PC-3 (cell line): ENCODE data around the gene UBE3D. TPM values are rescaled to one million over a fixed set of nuclear protein-coding genes. Genes with fewer than 3 reads are reported as not detected.

Experiments
- ATAC-seq: fragments of 200-7000 bp; cut with Tn5 transposase; 2 replicates; pipeline ENCODE4 v1.9.1; 2020; ENCODE audit warnings: mild to moderate bottlenecking, moderate library complexity
- BruUV-seq: library from RNA; stranded (reverse); fragments of 400-500 nt; replicated peaks from 2 replicates; lab custom pipeline; 2021; lab: Mats Ljungman, UMichigan
- CTCF ChIA-PET: fragments of 300-600 bp; sonication (Branson Sonifier 250); formaldehyde crosslinking; loops from one replicate; lab custom pipeline; 2022; ENCODE audit warnings: antibody characterized with exemption; lab: Charles Lee
- POLR2A ChIA-PET: fragments of 300-600 bp; sonication (Branson Sonifier 250); formaldehyde crosslinking; loops from one replicate; lab custom pipeline; 2022; ENCODE audit warnings: antibody characterized with exemption; ENCODE audit not compliant: unreplicated experiment; lab: Charles Lee
- DNase-seq: peaks from one replicate; pipeline ENCODE4 v3.0.0-alpha.2; 2015
- H2AFZ ChIP-seq: fragments of 300-600 bp; sonication (generic); 2 replicates; pipeline ENCODE4 v1.6.0; 2016; ENCODE audit warnings: antibody characterized with exemption, low read length
- H3F3A ChIP-seq: fragments of 300-600 bp; sonication (generic); one replicate; pipeline ENCODE4 v1.6.0; 2017; ENCODE audit warnings: antibody characterized with exemption, low read length, control low read depth, mild to moderate bottlenecking; ENCODE audit not compliant: unreplicated experiment
- H3K27ac ChIP-seq: fragments of 300-600 bp; sonication (generic); 2 replicates; pipeline ENCODE4 v1.5.1; 2016; ENCODE audit warnings: mild to moderate bottlenecking, low read length
- H3K27me3 ChIP-seq: fragments of 300-600 bp; sonication (generic); 2 replicates; pipeline ENCODE4 v1.6.1; 2016; ENCODE audit warnings: low read length, mixed read lengths
- H3K36me3 ChIP-seq: fragments of 300-600 bp; sonication (generic); 2 replicates; pipeline ENCODE4 v1.6.1; 2016; ENCODE audit warnings: low read depth, mixed run types, low read length, mixed read lengths
- H3K4me1 ChIP-seq: fragments of 300-600 bp; sonication (generic); 2 replicates; pipeline ENCODE4 v1.5.1; 2016; ENCODE audit warnings: low read length; ENCODE audit not compliant: insufficient read depth
- H3K4me2 ChIP-seq: fragments of 300-600 bp; sonication (generic); 2 replicates; pipeline ENCODE4 v1.6.0; 2016; ENCODE audit warnings: low read length
- H3K4me3 ChIP-seq: fragments of 300-600 bp; sonication (generic); 2 replicates; pipeline ENCODE4 v1.5.1; 2016; ENCODE audit warnings: mild to moderate bottlenecking, low read length, mixed read lengths
- H3K79me2 ChIP-seq: fragments of 300-600 bp; sonication (generic); 2 replicates; pipeline ENCODE4 v1.6.1; 2017; ENCODE audit warnings: low read length, mixed read lengths
- H3K9ac ChIP-seq: fragments of 300-600 bp; sonication (generic); 2 replicates; pipeline ENCODE4 v1.6.0; 2016; ENCODE audit warnings: mild to moderate bottlenecking, low read length
- H3K9me2 ChIP-seq: fragments of 300-600 bp; sonication (generic); replicated peaks from 2 replicates; pipeline ENCODE4 v1.6.1; 2016; ENCODE audit warnings: mixed run types, low read length, mixed read lengths
- H3K9me3 ChIP-seq: fragments of 300-600 bp; sonication (generic); 2 replicates; pipeline ENCODE4 v1.6.1; 2016; ENCODE audit warnings: low read length, mixed read lengths
- H4K20me1 ChIP-seq: fragments of 300-600 bp; sonication (generic); 2 replicates; pipeline ENCODE4 v1.6.1; 2016; ENCODE audit warnings: low read length, mixed read lengths
- CTCF ChIP-seq: fragments of 300-600 bp; sonication (generic); conservative IDR thresholded peaks from 2 replicates; pipeline ENCODE4 v1.5.1; 2017; ENCODE audit warnings: antibody characterized with exemption, low read depth, mild to moderate bottlenecking, low read length
- EZH2 ChIP-seq: fragments of 300-600 bp; sonication (generic); IDR thresholded peaks from one replicate; pipeline ENCODE4 v1.6.1; 2017; ENCODE audit warnings: antibody characterized with exemption, mild to moderate bottlenecking, low read length; ENCODE audit not compliant: unreplicated experiment
- EZH2phosphoT487 ChIP-seq: fragments of 300-600 bp; sonication (generic); IDR thresholded peaks from 2 replicates; pipeline ENCODE4 v1.6.1; 2018; ENCODE audit warnings: mild to moderate bottlenecking, antibody characterized with exemption, low read length, borderline replicate concordance
- intact Hi-C: fragments of 100-400 bp; cut with micrococcal nuclease; formaldehyde crosslinking; loops from 2 replicates; pipeline ENCODE4 v1.9.0; 2023
- total RNA-seq: library from RNA; depleted of rRNA; stranded (reverse); fragments of >200 nt; gene quantifications from 2 replicates; pipeline ENCODE4 v1.2.3, GENCODE V29; 2014

Gene UBE3D
- total RNA-seq, 1 experiment from 2014 or later = 5.0 TPM

GRCh38 chr6:83006270-83006905 is 59.3 kb downstream of the UBE3D start:
- H3K27ac ChIP-seq = no peak overlapping the region
- H3K4me2 ChIP-seq = no peak overlapping the region
- no peaks in the 10 kb centered on the region for H3K36me3 ChIP-seq
- H3K9ac ChIP-seq = no peak overlapping the region
- ChIA-PET CTCF (no interaction called here), POLR2A (no interaction called here)
- intact Hi-C loops = no loop called here
- no peak for DNase-seq
- BruUV-seq = no TSS peak
- no peaks in the 10 kb centered on the region for H3K27me3 ChIP-seq
- H3K4me1 ChIP-seq = peaks cover 11% of the 10 kb centered on the region
- no peak for ATAC-seq
- no peaks in the 10 kb centered on the region for H4K20me1 ChIP-seq
- no peaks in the 10 kb centered on the region for H3K79me2 ChIP-seq
- no peak overlapping the region for H2AFZ ChIP-seq
- TF ChIP-seq EZH2 (no peak), CTCF (no peak), EZH2phosphoT487 (no peak)
- H3K9me2 ChIP-seq = no peaks in the 10 kb centered on the region
- H3K4me3 ChIP-seq = no peak overlapping the region
- H3K9me3 ChIP-seq = no peaks in the 10 kb centered on the region
- no peaks in the 10 kb centered on the region for H3F3A ChIP-seq

- Histone ChIP-seq H3K4me2 (no peak overlapping the region), H2AFZ (no peak overlapping the region), H3K4me1 (no peaks in the 10 kb centered on the region), H3K36me3 (no peaks in the 10 kb centered on the region), H4K20me1 (no peaks in the 10 kb centered on the region), H3K27me3 (no peaks in the 10 kb centered on the region), H3K79me2 (no peaks in the 10 kb centered on the region), H3K9ac (no peak overlapping the region), H3K9me2 (no peaks in the 10 kb centered on the region), H3F3A (no peaks in the 10 kb centered on the region), H3K4me3 (no peak overlapping the region), H3K27ac (no peak overlapping the region), H3K9me3 (no peaks in the 10 kb centered on the region)
- ChIA-PET CTCF (no interaction called here), POLR2A (no interaction called here)
- TF ChIP-seq CTCF (no peak), EZH2phosphoT487 (no peak), EZH2 (no peak)
- no peak for ATAC-seq
- DNase-seq = no peak
- BruUV-seq = no TSS peak
- intact Hi-C loops = no loop called here
Observed at GRCh38 chr6:82996156-82996555, 69.5 kb downstream of the UBE3D start.

- H3K27me3 ChIP-seq = no peaks in the 10 kb centered on the region
- H3K9me2 ChIP-seq = no peaks in the 10 kb centered on the region
- no peaks in the 10 kb centered on the region for H3K9me3 ChIP-seq
- H3K27ac ChIP-seq = no peak overlapping the region
- BruUV-seq = no TSS peak
- H4K20me1 ChIP-seq = no peaks in the 10 kb centered on the region
- no peaks in the 10 kb centered on the region for H3K36me3 ChIP-seq
- no peak overlapping the region for H2AFZ ChIP-seq
- no peaks in the 10 kb centered on the region for H3K79me2 ChIP-seq
- H3K4me2 ChIP-seq = no peak overlapping the region
- TF ChIP-seq CTCF (no peak), EZH2 (no peak), EZH2phosphoT487 (no peak)
- intact Hi-C loops = no loop called here
- CTCF ChIA-PET = no interaction called here
- POLR2A ChIA-PET = no interaction called here
- ATAC-seq (no peak), DNase-seq (no peak)
- no peak overlapping the region for H3K4me3 ChIP-seq
- no peak overlapping the region for H3K9ac ChIP-seq
- H3K4me1 ChIP-seq = no peaks in the 10 kb centered on the region
- no peaks in the 10 kb centered on the region for H3F3A ChIP-seq
Observed at GRCh38 chr6:82995066-82995465, 70.6 kb downstream of the UBE3D start.
